Measurements from ENCODE around the gene CAGE1.

CAGE1 gene

GRCh38 chr6:7401075-7401474, 11.5 kb upstream of the CAGE1 start:
- no peak overlapping the region for H3K9ac ChIP-seq (ENCODE audit: low read length)
- H3K14ac ChIP-seq (ENCODE audit: low read length): no peak overlapping the region
- H3K18ac ChIP-seq (ENCODE audit: low read length): no peak overlapping the region
- H3K23ac ChIP-seq (ENCODE audit: low read length): no peak overlapping the region
- no peak overlapping the region for H2BK12ac ChIP-seq (ENCODE audit: low read length)
- H4K91ac ChIP-seq (ENCODE audit: low read depth, low read length): no peak overlapping the region
- no peaks in the 10 kb centered on the region for H3K79me1 ChIP-seq (ENCODE audit: low read length)
- no peak overlapping the region for H3K27ac ChIP-seq (ENCODE audit: low read depth, low read length)
- no peaks in the 10 kb centered on the region for H3K9me3 ChIP-seq (ENCODE audit: insufficient read depth, low read depth, low read length)
- H3K4ac ChIP-seq (ENCODE audit: low read depth, low read length): no peak overlapping the region
- H4K8ac ChIP-seq (ENCODE audit: low read depth, low read length): no peak overlapping the region
- no peak overlapping the region for H4K12ac ChIP-seq (ENCODE audit: low read depth, low read length)
- no peak overlapping the region for H2AK5ac ChIP-seq (ENCODE audit: low read length)
- no peaks in the 10 kb centered on the region for H3K79me2 ChIP-seq (ENCODE audit: control insufficient read depth, insufficient read depth, low read length, poor library complexity)
- H2AFZ ChIP-seq (ENCODE audit: insufficient read depth, low read length, poor library complexity): no peak overlapping the region
- no CpG with 5 or more reads among the region's 3 CpGs for WGBS (ENCODE audit: extremely low coverage, insufficient coverage, insufficient read length)
- H2BK5ac ChIP-seq (ENCODE audit: low read depth, low read length, poor library complexity): no peak overlapping the region
- no peaks in the 10 kb centered on the region for H3K4me1 ChIP-seq (ENCODE audit: control insufficient read depth in 1 of 2, insufficient read depth in 2 of 2, low read length in 2 of 2)
- peaks cover 11 to 17% of the 10 kb centered on the region in 2 experiments for H3K36me3 ChIP-seq (ENCODE audit: control insufficient read depth in 1 of 2, insufficient read depth in 2 of 2, low read length in 2 of 2)
- H3K4me2 ChIP-seq (ENCODE audit: low read length): no peak overlapping the region
- no peak for DNase-seq
- H2BK120ac ChIP-seq (ENCODE audit: insufficient read depth, low read length, poor library complexity): no peak overlapping the region
- no peak overlapping the region for H3K4me3 ChIP-seq (ENCODE audit: low read depth, low read length)
- H3K27me3 ChIP-seq (ENCODE audit: insufficient read depth, low read length): no peaks in the 10 kb centered on the region

GRCh38 chr6:7392402-7392801, 2.9 kb upstream of the CAGE1 start:
- Histone ChIP-seq H4K8ac (ENCODE audit: low read depth, low read length) (no peak overlapping the region), H3K4me1 (ENCODE audit: control insufficient read depth in 1 of 2, insufficient read depth in 2 of 2, low read length in 2 of 2) (peaks cover 2 to 4% of the 10 kb centered on the region in 2 experiments), H2BK5ac (ENCODE audit: low read depth, low read length, poor library complexity) (no peak overlapping the region), H3K79me2 (ENCODE audit: control insufficient read depth, insufficient read depth, low read length, poor library complexity) (peaks cover 7% of the 10 kb centered on the region), H2BK12ac (ENCODE audit: low read length) (no peak overlapping the region), H3K4me2 (ENCODE audit: low read length) (no peak overlapping the region), H3K18ac (ENCODE audit: low read length) (no peak overlapping the region), H3K23ac (ENCODE audit: low read length) (no peak overlapping the region), H2AK5ac (ENCODE audit: low read length) (no peak overlapping the region), H3K79me1 (ENCODE audit: low read length) (peaks cover 9% of the 10 kb centered on the region), H3K36me3 (ENCODE audit: control insufficient read depth in 1 of 2, insufficient read depth in 2 of 2, low read length in 2 of 2) (peaks cover 9 to 13% of the 10 kb centered on the region in 2 experiments), H2BK120ac (ENCODE audit: insufficient read depth, low read length, poor library complexity) (no peak overlapping the region), H2AFZ (ENCODE audit: insufficient read depth, low read length, poor library complexity) (no peak overlapping the region), H3K9ac (ENCODE audit: low read length) (no peak overlapping the region), H3K27me3 (ENCODE audit: insufficient read depth, low read length) (no peaks in the 10 kb centered on the region), H3K14ac (ENCODE audit: low read length) (no peak overlapping the region), H3K27ac (ENCODE audit: low read depth, low read length) (no peak overlapping the region), H4K91ac (ENCODE audit: low read depth, low read length) (no peak overlapping the region), H3K4me3 (ENCODE audit: low read depth, low read length) (no peak overlapping the region), H4K12ac (ENCODE audit: low read depth, low read length) (no peak overlapping the region), H3K4ac (ENCODE audit: low read depth, low read length) (peak overlapping the region; percentile 35), H3K9me3 (ENCODE audit: insufficient read depth, low read depth, low read length) (no peaks in the 10 kb centered on the region)
- WGBS (ENCODE audit: extremely low coverage, insufficient coverage, insufficient read length): no CpG with 5 or more reads among the region's 6 CpGs
- DNase-seq: no peak

- Histone ChIP-seq H3K9ac (ENCODE audit: low read length) (no peak overlapping the region), H3K23ac (ENCODE audit: low read length) (no peak overlapping the region), H2BK5ac (ENCODE audit: low read depth, low read length, poor library complexity) (no peak overlapping the region), H2AFZ (ENCODE audit: insufficient read depth, low read length, poor library complexity) (no peak overlapping the region), H2AK5ac (ENCODE audit: low read length) (no peak overlapping the region), H4K12ac (ENCODE audit: low read depth, low read length) (no peak overlapping the region), H3K27ac (ENCODE audit: low read depth, low read length) (no peak overlapping the region), H3K4ac (ENCODE audit: low read depth, low read length) (peak overlapping the region; percentile 72), H4K91ac (ENCODE audit: low read depth, low read length) (no peak overlapping the region), H3K9me3 (ENCODE audit: insufficient read depth, low read depth, low read length) (no peaks in the 10 kb centered on the region), H3K79me1 (ENCODE audit: low read length) (peaks cover 9% of the 10 kb centered on the region), H3K27me3 (ENCODE audit: insufficient read depth, low read length) (no peaks in the 10 kb centered on the region), H2BK120ac (ENCODE audit: insufficient read depth, low read length, poor library complexity) (no peak overlapping the region), H4K8ac (ENCODE audit: low read depth, low read length) (no peak overlapping the region), H3K36me3 (ENCODE audit: control insufficient read depth in 1 of 2, insufficient read depth in 2 of 2, low read length in 2 of 2) (peaks cover 7 to 11% of the 10 kb centered on the region in 2 experiments), H3K79me2 (ENCODE audit: control insufficient read depth, insufficient read depth, low read length, poor library complexity) (peaks cover 7% of the 10 kb centered on the region), H3K4me1 (ENCODE audit: control insufficient read depth in 1 of 2, insufficient read depth in 2 of 2, low read length in 2 of 2) (peaks cover 2 to 4% of the 10 kb centered on the region in 2 experiments), H3K14ac (ENCODE audit: low read length) (no peak overlapping the region), H2BK12ac (ENCODE audit: low read length) (no peak overlapping the region), H3K4me3 (ENCODE audit: low read depth, low read length) (no peak overlapping the region), H3K18ac (ENCODE audit: low read length) (no peak overlapping the region), H3K4me2 (ENCODE audit: low read length) (no peak overlapping the region)
- no peak for DNase-seq
- no CpG with 5 or more reads among the region's 4 CpGs for WGBS (ENCODE audit: extremely low coverage, insufficient coverage, insufficient read length)
Measured at GRCh38 chr6:7391151-7391550, 1.6 kb upstream of the CAGE1 start.

GRCh38 chr6:7390226-7390878, 810 bp upstream of the CAGE1 start:
- H3K9me3 ChIP-seq (ENCODE audit: insufficient read depth, low read depth, low read length): no peaks in the 10 kb centered on the region
- H3K4me1 ChIP-seq (ENCODE audit: control insufficient read depth in 1 of 2, insufficient read depth in 2 of 2, low read length in 2 of 2): peaks cover 2 to 4% of the 10 kb centered on the region in 2 experiments
- H2AK5ac ChIP-seq (ENCODE audit: low read length): no peak overlapping the region
- peak overlapping the region; percentile 3 for H3K4ac ChIP-seq (ENCODE audit: low read depth, low read length)
- peak overlapping the region; percentile 5 for H2BK120ac ChIP-seq (ENCODE audit: insufficient read depth, low read length, poor library complexity)
- H4K91ac ChIP-seq (ENCODE audit: low read depth, low read length): no peak overlapping the region
- peak overlapping the region; percentile 88 for H3K4me2 ChIP-seq (ENCODE audit: low read length)
- peak overlapping the region; percentile 39 for H4K12ac ChIP-seq (ENCODE audit: low read depth, low read length)
- no peak overlapping the region for H2BK12ac ChIP-seq (ENCODE audit: low read length)
- H3K23ac ChIP-seq (ENCODE audit: low read length): no peak overlapping the region
- peak overlapping the region; percentile 68 for H2AFZ ChIP-seq (ENCODE audit: insufficient read depth, low read length, poor library complexity)
- no CpG with 5 or more reads among the region's 14 CpGs for WGBS (ENCODE audit: extremely low coverage, insufficient coverage, insufficient read length)
- peak overlapping the region; percentile 53 for H3K27ac ChIP-seq (ENCODE audit: low read depth, low read length)
- peaks cover 3 to 8% of the 10 kb centered on the region in 2 experiments for H3K36me3 ChIP-seq (ENCODE audit: control insufficient read depth in 1 of 2, insufficient read depth in 2 of 2, low read length in 2 of 2)
- H3K27me3 ChIP-seq (ENCODE audit: insufficient read depth, low read length): no peaks in the 10 kb centered on the region
- H3K18ac ChIP-seq (ENCODE audit: low read length): peak overlapping the region; percentile 32
- H3K79me1 ChIP-seq (ENCODE audit: low read length): peaks cover 9% of the 10 kb centered on the region
- H3K9ac ChIP-seq (ENCODE audit: low read length): peak overlapping the region; percentile 83
- no peak overlapping the region for H2BK5ac ChIP-seq (ENCODE audit: low read depth, low read length, poor library complexity)
- H3K4me3 ChIP-seq (ENCODE audit: low read depth, low read length): peak overlapping the region; percentile 84
- peak overlapping the region; percentile 18 for H3K14ac ChIP-seq (ENCODE audit: low read length)
- peaks cover 7% of the 10 kb centered on the region for H3K79me2 ChIP-seq (ENCODE audit: control insufficient read depth, insufficient read depth, low read length, poor library complexity)
- peak overlapping the region; percentile 96 for H4K8ac ChIP-seq (ENCODE audit: low read depth, low read length)
- no peak for DNase-seq
